HCT116 (cell line): ENCODE data around the gene IFI35. TPM values are rescaled to one million over a fixed set of nuclear protein-coding genes. Genes with fewer than 3 reads are reported as not detected.
"Not testable (repeated sequence)": the region's sequence is repeated elsewhere in the genome, so short reads cannot be mapped to it uniquely, and the experiment has no call there.

Source experiments
- ATAC-seq: fragments of 200-7000 bp; cut with Tn5 transposase; 2 replicates; pipeline ENCODE4 v1.9.1; 2020; ENCODE audit warnings: mild to moderate bottlenecking, moderate library complexity
- BruUV-seq: library from RNA; stranded (reverse); fragments of 400-500 nt; replicated peaks from 2 replicates; lab custom pipeline; 2021; lab: Mats Ljungman, UMichigan
- CTCF ChIA-PET: fragments of 300-600 bp; sonication (Branson Sonifier 250); formaldehyde crosslinking; loops from one replicate; lab custom pipeline; 2021; ENCODE audit warnings: antibody characterized with exemption; lab: Charles Lee
- POLR2A ChIA-PET: fragments of 300-600, 350-600 bp; sonication (Branson Sonifier 250); formaldehyde crosslinking; loops from one replicate; lab custom pipeline; 2021; ENCODE audit warnings: antibody characterized with exemption; lab: Charles Lee
- RAD21 ChIA-PET, 2 experiments: fragments of 300-600 bp; sonication (Branson Sonifier 250); formaldehyde crosslinking; loops; one replicate each; lab custom pipeline; 2023; ENCODE audit warnings: low total read pairs in 2 of 2; ENCODE audit not compliant: uncharacterized antibody in 2 of 2, unreplicated experiment in 2 of 2, low non-redundant PET in 1 of 2; lab: Charles Lee
- DNase-seq: peaks from one replicate; pipeline ENCODE4 v3.0.0-alpha.2; 2010; ENCODE audit warnings: low read depth, low spot score
- H2AFZ ChIP-seq: fragments of 200-600 bp; shearing (Covaris generic), sonication (generic); 2 replicates; pipeline ENCODE4 v1.6.1; 2017; ENCODE audit warnings: low read depth, mixed run types, mixed read lengths, antibody characterized with exemption, low read length; ENCODE audit not compliant: poor library complexity, severe bottlenecking
- H3K27ac ChIP-seq: 2 replicates; pipeline ENCODE4 v1.5.1; 2012; ENCODE audit warnings: low read depth, low read length
- H3K27me3 ChIP-seq: fragments of 200-600 bp; sonication (generic); 2 replicates; pipeline ENCODE4 v1.6.1; 2016; ENCODE audit warnings: mixed run types, low read length, mixed read lengths; ENCODE audit not compliant: insufficient read depth
- H3K36me3 ChIP-seq, 2 experiments: fragments of 200-500 bp in 1 of 2; fragments of 200-600 bp in 1 of 2; sonication (Bioruptor generic) in 1 of 2; sonication (generic) in 1 of 2; 2 replicates each; pipeline versions ENCODE4 v1.5.1 to v1.6.1; 2014 to 2016; ENCODE audit warnings: low read length in 2 of 2, inconsistent platforms in 1 of 2, mixed read lengths in 1 of 2, mixed run types in 1 of 2; ENCODE audit not compliant: insufficient read depth in 2 of 2, control insufficient read depth in 1 of 2
- H3K4me1 ChIP-seq, 2 experiments: fragments of 200-600 bp in 1 of 2; sonication (generic) in 1 of 2; 2 replicates each; pipeline versions ENCODE4 v1.5.1 to v1.6.1; 2012 to 2017; ENCODE audit warnings: low read length in 2 of 2, inconsistent platforms in 1 of 2, mild to moderate bottlenecking in 1 of 2, mixed read lengths in 1 of 2, mixed run types in 1 of 2, moderate library complexity in 1 of 2; ENCODE audit not compliant: insufficient read depth in 2 of 2, control insufficient read depth in 1 of 2
- H3K4me2 ChIP-seq: fragments of 200-600 bp; sonication (generic); 2 replicates; pipeline ENCODE4 v1.6.1; 2017; ENCODE audit warnings: mixed run types, low read length, mixed read lengths
- H3K4me3 ChIP-seq, 2 experiments: fragments of 200-600 bp in 1 of 2; sonication (generic) in 1 of 2; replicated peaks in 1 of 2; 2 replicates each; pipeline ENCODE4 v1.5.1; 2011 to 2016; ENCODE audit warnings: low read length in 2 of 2, control low read depth in 1 of 2, low read depth in 1 of 2, mild to moderate bottlenecking in 1 of 2, mixed read lengths in 1 of 2, mixed run types in 1 of 2
- H3K79me2 ChIP-seq: fragments of 200-600 bp; sonication (generic); 2 replicates; pipeline ENCODE4 v1.6.1; 2017; ENCODE audit warnings: mild to moderate bottlenecking, mixed run types, low read length, moderate library complexity, mixed read lengths; ENCODE audit not compliant: insufficient read depth
- H3K9ac ChIP-seq: fragments of 200-600 bp; sonication (generic); 2 replicates; pipeline ENCODE4 v1.6.1; 2016; ENCODE audit warnings: low read length, mixed read lengths
- H3K9me2 ChIP-seq: fragments of 200-600 bp; sonication (generic), shearing (Covaris generic); 2 replicates; pipeline ENCODE4 v1.6.1; 2017; ENCODE audit warnings: mixed run types, mild to moderate bottlenecking, moderate library complexity; ENCODE audit not compliant: insufficient read depth
- H3K9me3 ChIP-seq, 2 experiments: fragments of 200-500 bp in 1 of 2; fragments of 200-600 bp in 1 of 2; sonication (Bioruptor generic) in 1 of 2; sonication (generic) in 1 of 2; 2 replicates each; pipeline ENCODE4 v1.6.1; 2014 to 2017; ENCODE audit warnings: low read length in 2 of 2, mixed read lengths in 2 of 2, inconsistent platforms in 1 of 2, low read depth in 1 of 2, mild to moderate bottlenecking in 1 of 2, mixed run types in 1 of 2, moderate library complexity in 1 of 2; ENCODE audit not compliant: control insufficient read depth in 1 of 2, insufficient read depth in 1 of 2
- H4K20me1 ChIP-seq: fragments of 200-600 bp; sonication (generic), shearing (Covaris generic); 2 replicates; pipeline ENCODE4 v1.6.1; 2017; ENCODE audit warnings: mixed run types, mild to moderate bottlenecking, moderate library complexity; ENCODE audit not compliant: insufficient read depth
- ZFX ChIP-seq: fragments of 450-650 bp; IDR thresholded peaks from 2 replicates; pipeline ENCODE4 v1.6.1; 2017
- intact Hi-C: fragments of 100-400 bp; cut with micrococcal nuclease; formaldehyde crosslinking; loops from 2 replicates; pipeline ENCODE4 v1.10.0; 2022
- total RNA-seq: library from RNA; stranded (reverse); gene quantifications from one replicate; pipeline ENCODE4 v1.2.1, GENCODE V29; 2021; ENCODE audit not compliant: unreplicated experiment

The IFI35 gene
- total RNA-seq, 1 experiment from 2014 or later, result 14.8 TPM

DNA sequence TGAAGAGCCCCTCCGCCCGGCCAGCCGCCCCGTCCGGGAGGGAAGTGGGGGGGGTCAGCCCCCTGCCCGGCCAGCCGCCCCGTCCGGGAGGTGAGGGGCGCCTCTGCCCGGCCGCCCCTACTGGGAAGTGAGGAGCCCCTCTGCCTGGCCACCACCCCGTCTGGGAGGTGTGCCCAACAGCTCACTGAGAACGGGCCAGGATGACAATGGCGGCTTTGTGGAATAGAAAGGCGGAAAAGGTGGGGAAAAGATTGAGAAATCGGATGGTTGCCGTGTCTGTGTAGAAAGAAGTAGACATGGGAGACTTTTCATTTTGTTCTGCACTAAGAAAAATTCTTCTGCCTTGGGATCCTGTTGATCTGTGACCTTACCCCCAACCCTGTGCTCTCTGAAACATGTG, 33.3 kb upstream of the IFI35 start:
- POLR2A ChIA-PET, CTCF ChIA-PET, H3K4me3 ChIP-seq: not testable (repeated sequence)

DNA sequence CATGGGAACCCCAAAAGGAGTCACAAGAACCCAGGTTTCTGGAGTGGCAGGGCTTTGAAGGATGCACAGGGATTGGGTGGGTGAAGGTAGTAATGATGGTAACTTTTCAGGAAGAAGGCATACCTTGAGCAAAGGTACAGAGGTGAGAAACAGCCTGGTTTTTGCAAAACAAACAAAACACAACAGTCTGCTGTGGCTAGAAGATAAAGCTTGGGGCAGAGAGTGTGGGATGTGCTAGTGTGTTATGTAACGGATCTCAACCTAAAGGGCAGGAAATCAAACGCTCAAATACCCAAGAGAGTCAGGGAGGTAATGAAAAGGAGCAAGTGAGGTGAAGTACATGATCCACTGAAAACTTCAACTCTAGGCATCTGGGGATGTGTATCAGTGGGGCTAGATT, 31.3 kb upstream of the IFI35 start:
- Histone ChIP-seq H4K20me1 (no peaks in the 10 kb centered on the region), H3K79me2 (no peaks in the 10 kb centered on the region), H3K9me2 (no peaks in the 10 kb centered on the region), H3K27me3 (no peaks in the 10 kb centered on the region), H3K9me3 (no peaks in the 10 kb centered on the region), H3K9ac (no peak overlapping the region), H3K4me2 (no peak overlapping the region), H3K4me1 (peaks cover 13 to 18% of the 10 kb centered on the region in 2 experiments), H3K4me3 (no peak overlapping the region), H3K27ac (no peak overlapping the region), H3K36me3 (no peaks in the 10 kb centered on the region), H2AFZ (no peak overlapping the region)
- ATAC-seq (no peak), DNase-seq (no peak)
- no TSS peak for BruUV-seq
- CTCF ChIA-PET, result no interaction called here
- intact Hi-C loops, result no loop called here
- RAD21 ChIA-PET, result no interaction called here
- POLR2A ChIA-PET, result interaction anchor here (1.2 kb wide), 1 partner anchor 23 kb away, joined by 3 read pairs; no protein-coding TSS in a partner anchor
- TF ChIP-seq ZFX, result no peak

More for the DNA sequence above, 33.3 kb upstream of the IFI35 start:
- H4K20me1 ChIP-seq, H2AFZ ChIP-seq, H3K9me3 ChIP-seq, H3K9me2 ChIP-seq, H3K79me2 ChIP-seq, BruUV-seq, ATAC-seq, H3K9ac ChIP-seq, DNase-seq, H3K27me3 ChIP-seq, H3K4me1 ChIP-seq, H3K4me2 ChIP-seq, H3K36me3 ChIP-seq, intact Hi-C loops, H3K27ac ChIP-seq, RAD21 ChIA-PET: not testable (repeated sequence)

DNA sequence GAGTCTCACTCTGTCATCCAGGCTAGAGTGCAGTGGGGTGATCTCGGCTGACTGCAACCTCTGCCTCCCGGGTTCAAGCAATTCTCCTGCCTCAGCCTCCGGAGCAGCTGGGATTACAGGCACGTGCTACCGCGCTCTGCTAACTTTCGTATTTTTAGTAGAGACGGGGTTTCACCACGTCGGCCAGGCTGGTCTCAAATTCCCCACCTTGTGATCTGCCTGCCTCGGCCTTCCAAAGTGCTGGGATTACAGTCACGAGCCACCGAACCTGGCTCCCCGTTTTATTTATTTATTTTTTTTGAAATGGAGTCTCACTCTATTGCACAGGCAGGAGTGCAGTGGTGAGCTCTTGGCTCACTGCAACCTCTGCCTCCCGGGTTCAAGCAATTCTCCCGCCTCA, 30.9 kb upstream of the IFI35 start:
- RAD21 ChIA-PET, H3K27me3 ChIP-seq, ATAC-seq, H3K36me3 ChIP-seq, H3K9me3 ChIP-seq, intact Hi-C loops, DNase-seq, H3K79me2 ChIP-seq, H3K9ac ChIP-seq, BruUV-seq, H2AFZ ChIP-seq, H3K27ac ChIP-seq, H3K4me2 ChIP-seq, H3K9me2 ChIP-seq, H3K4me3 ChIP-seq, CTCF ChIA-PET, H4K20me1 ChIP-seq: not testable (repeated sequence)
- POLR2A ChIA-PET, result interaction anchor here (0.7 to 1.2 kb wide), 3 partner anchors 22 to 33 kb away, joined by 3 to 4 read pairs (median 3); no protein-coding TSS in a partner anchor
- peaks cover 13 to 18% of the 10 kb centered on the region in 2 experiments for H3K4me1 ChIP-seq
